Mesothelial cell of epicardium (in vitro differentiated cells): ENCODE measurements around the gene CLSTN2. TPM values are rescaled to one million over a fixed set of nuclear protein-coding genes. Genes with fewer than 3 reads are reported as not detected.
"Not testable (repeated sequence)": the region's sequence is repeated elsewhere in the genome, so short reads cannot be mapped to it uniquely, and the experiment has no call there.

ENCODE experiments used
- DNase-seq, 2 experiments: peaks; one replicate each; pipeline ENCODE4 v3.0.0; 2021; ENCODE audit warnings: low spot score in 2 of 2; ENCODE audit not compliant: unreplicated experiment in 2 of 2
- H3K27ac Mint-ChIP-seq: 2 replicates; pipeline ENCODE4 v1.8.0; 2021; ENCODE audit warnings: mixed read lengths
- H3K27me3 Mint-ChIP-seq: 2 replicates; pipeline ENCODE4 v1.8.0; 2021; ENCODE audit warnings: low read depth, mixed read lengths
- H3K36me3 Mint-ChIP-seq: 2 replicates; pipeline ENCODE4 v1.8.0; 2021; ENCODE audit warnings: mixed read lengths
- H3K4me1 Mint-ChIP-seq: 2 replicates; pipeline ENCODE4 v1.8.0; 2021; ENCODE audit warnings: mixed read lengths
- H3K4me3 Mint-ChIP-seq: 2 replicates; pipeline ENCODE4 v1.8.0; 2021; ENCODE audit warnings: mild to moderate bottlenecking, moderate library complexity, mixed read lengths
- H3K9me3 Mint-ChIP-seq: 2 replicates; pipeline ENCODE4 v1.8.0; 2021; ENCODE audit warnings: mixed read lengths
- total RNA-seq: library from RNA; stranded (reverse); gene quantifications from 3 replicates; pipeline ENCODE4 v1.2.1, GENCODE V29; 2021
- TF ChIP-seq, protein P1 (sequence below): fragments of 200-600 bp; sonication (generic); IDR thresholded peaks from one replicate; pipeline ENCODE4 v1.5.0; 2021; ENCODE audit warnings: antibody characterized with exemption; ENCODE audit not compliant: unreplicated experiment

Gene CLSTN2
- total RNA-seq, 1 donor from 2014 or later, result 18.2 TPM

DNA sequence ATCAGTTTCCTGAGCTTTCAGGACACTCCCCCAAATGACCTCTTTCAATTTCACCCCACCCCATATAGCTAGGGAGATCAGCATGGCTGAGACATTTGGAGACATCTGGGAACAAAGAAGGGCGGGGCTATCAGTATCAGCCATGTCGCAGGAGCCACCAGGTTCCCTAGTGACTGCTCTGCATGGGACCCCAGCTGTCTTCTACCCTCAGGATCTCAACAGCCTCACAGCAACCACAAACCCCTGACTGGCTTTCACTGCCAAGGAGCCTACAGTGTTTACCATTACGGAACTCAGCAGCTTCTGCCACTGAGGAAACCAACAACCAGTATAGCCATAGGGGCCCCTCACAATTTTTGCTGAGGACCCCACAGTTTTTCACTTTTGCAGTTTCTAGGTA, 473.3 kb downstream of the CLSTN2 start:
- Mint-ChIP-seq H3K27me3 (no peaks in the 10 kb centered on the region), H3K36me3 (peaks cover 6% of the 10 kb centered on the region), H3K9me3 (peaks cover 32% of the 10 kb centered on the region), H3K4me1 (peaks cover 9% of the 10 kb centered on the region), H3K4me3 (no peak overlapping the region), H3K27ac (no peak overlapping the region)
- TF ChIP-seq, protein P1, sequence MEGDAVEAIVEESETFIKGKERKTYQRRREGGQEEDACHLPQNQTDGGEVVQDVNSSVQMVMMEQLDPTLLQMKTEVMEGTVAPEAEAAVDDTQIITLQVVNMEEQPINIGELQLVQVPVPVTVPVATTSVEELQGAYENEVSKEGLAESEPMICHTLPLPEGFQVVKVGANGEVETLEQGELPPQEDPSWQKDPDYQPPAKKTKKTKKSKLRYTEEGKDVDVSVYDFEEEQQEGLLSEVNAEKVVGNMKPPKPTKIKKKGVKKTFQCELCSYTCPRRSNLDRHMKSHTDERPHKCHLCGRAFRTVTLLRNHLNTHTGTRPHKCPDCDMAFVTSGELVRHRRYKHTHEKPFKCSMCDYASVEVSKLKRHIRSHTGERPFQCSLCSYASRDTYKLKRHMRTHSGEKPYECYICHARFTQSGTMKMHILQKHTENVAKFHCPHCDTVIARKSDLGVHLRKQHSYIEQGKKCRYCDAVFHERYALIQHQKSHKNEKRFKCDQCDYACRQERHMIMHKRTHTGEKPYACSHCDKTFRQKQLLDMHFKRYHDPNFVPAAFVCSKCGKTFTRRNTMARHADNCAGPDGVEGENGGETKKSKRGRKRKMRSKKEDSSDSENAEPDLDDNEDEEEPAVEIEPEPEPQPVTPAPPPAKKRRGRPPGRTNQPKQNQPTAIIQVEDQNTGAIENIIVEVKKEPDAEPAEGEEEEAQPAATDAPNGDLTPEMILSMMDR, result no peak
- DNase-seq, result no peak

DNA sequence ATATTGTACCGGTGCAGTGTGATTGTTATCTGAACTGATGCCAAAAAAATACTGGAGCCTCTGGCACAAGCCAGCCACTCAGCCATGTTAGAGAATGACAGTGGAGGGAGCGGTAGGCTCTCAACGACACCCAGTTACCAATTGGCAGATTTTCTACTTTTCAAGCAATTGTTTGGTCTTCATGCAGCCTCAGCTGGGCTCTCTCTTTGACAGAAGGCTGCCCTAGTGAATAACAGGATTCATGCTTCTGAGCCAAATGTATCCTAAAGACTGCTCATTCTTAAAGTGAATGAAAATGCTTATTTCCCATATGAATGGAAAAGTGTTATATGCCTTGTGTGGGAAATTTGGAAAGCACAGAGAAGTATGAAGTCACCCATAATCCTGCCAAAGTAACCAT, 481.7 kb downstream of the CLSTN2 start:
- H3K9me3 Mint-ChIP-seq, result peaks cover 30% of the 10 kb centered on the region
- no peak overlapping the region for H3K4me3 Mint-ChIP-seq
- H3K4me1 Mint-ChIP-seq, result peaks cover 13% of the 10 kb centered on the region
- H3K27me3 Mint-ChIP-seq, result no peaks in the 10 kb centered on the region
- no peak for DNase-seq
- H3K36me3 Mint-ChIP-seq, result no peaks in the 10 kb centered on the region
- TF ChIP-seq, protein P1, result no peak
- H3K27ac Mint-ChIP-seq, result no peak overlapping the region

DNA sequence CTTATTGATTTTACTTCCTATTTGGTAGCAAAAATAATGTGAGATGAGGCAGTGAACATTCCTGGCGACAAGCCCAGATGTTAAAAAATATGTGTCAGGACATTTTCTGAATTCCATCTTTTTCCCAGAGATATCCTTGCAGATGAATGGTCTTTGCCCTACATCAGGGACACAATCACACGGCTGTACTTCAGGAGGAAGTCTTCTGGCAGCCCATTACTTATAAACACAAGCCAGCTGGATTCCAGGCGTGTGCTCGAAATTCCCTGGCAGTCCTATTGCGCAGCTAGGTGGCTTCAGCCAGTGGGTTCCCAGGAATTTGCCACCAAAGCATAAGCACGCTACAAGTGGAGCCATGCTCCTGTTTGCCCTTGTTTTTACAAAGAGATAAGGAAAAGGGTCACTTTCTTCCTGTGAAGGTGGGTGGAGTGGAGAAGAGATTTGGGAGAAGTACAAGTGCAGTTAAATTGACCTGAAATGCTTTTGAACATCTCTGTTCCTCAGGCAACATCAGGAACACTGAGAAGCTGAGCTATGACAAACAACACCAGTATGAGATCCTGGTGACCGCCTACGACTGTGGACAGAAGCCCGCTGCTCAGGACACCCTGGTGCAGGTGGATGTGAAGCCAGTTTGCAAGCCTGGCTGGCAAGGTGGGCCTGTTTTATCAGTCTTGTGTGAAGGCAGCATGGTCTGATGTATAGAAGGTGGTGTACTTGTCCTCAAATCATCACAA, 485.8 kb downstream of the CLSTN2 start:
- Mint-ChIP-seq H3K27ac (peak overlapping the region; percentile 62), H3K27me3 (no peaks in the 10 kb centered on the region), H3K9me3 (peaks cover 2% of the 10 kb centered on the region), H3K36me3 (no peaks in the 10 kb centered on the region), H3K4me1 (peaks cover 49% of the 10 kb centered on the region), H3K4me3 (no peak overlapping the region)
- DNase-seq, result no peak
- TF ChIP-seq, protein P1, result no peak

DNA sequence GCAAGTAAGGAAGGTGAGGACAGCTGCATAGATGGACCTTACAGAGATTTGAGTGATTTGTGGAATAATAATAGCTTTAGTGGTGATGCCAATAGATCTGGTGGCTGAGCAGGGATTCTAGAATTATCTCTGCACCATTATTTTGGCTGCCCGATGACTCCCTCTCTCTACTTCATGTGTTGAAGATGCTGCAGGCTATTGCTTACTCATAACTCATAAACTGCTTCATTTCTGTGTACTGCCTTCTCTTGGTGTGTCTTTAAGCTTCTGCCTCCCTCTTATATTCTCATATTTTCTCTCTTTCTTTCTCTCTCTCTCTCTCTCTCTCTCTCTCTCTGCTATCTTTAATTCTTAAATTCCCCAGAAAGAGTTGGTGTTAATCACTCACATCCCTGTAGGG, 486.9 kb downstream of the CLSTN2 start:
- no peaks in the 10 kb centered on the region for H3K9me3 Mint-ChIP-seq
- no peak for DNase-seq
- no peaks in the 10 kb centered on the region for H3K36me3 Mint-ChIP-seq
- peaks cover 49% of the 10 kb centered on the region for H3K4me1 Mint-ChIP-seq
- TF ChIP-seq, protein P1, result no peak
- peak overlapping the region; percentile 22 for H3K27ac Mint-ChIP-seq
- H3K4me3 Mint-ChIP-seq, result no peak overlapping the region
- H3K27me3 Mint-ChIP-seq, result no peaks in the 10 kb centered on the region

DNA sequence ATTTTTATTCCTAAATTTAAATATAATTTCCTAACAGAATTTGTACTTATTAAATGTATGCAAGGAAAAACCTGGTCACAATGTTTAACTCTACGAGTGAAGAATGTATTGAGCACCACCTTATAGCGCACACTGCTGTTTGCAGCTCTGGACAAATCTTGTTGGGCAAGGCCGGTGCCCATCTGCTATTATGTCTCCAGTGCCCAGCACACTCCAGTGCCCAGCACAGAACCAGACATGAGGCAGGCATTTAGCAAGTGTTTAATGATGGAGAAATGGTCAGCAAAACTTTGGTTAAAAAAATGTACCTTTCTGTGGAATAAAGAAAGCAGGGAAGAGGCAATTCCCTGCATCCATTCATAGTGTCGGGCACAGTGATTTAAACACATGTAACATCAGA, 488.2 kb downstream of the CLSTN2 start:
- H3K4me1 Mint-ChIP-seq, result peaks cover 49% of the 10 kb centered on the region
- H3K9me3 Mint-ChIP-seq, result no peaks in the 10 kb centered on the region
- peak in 1 of 2 experiments; percentile 6 for DNase-seq
- no peaks in the 10 kb centered on the region for H3K27me3 Mint-ChIP-seq
- H3K27ac Mint-ChIP-seq, result peak overlapping the region; percentile 39
- no peaks in the 10 kb centered on the region for H3K36me3 Mint-ChIP-seq
- TF ChIP-seq, protein P1, result no peak
- H3K4me3 Mint-ChIP-seq, result no peak overlapping the region

DNA sequence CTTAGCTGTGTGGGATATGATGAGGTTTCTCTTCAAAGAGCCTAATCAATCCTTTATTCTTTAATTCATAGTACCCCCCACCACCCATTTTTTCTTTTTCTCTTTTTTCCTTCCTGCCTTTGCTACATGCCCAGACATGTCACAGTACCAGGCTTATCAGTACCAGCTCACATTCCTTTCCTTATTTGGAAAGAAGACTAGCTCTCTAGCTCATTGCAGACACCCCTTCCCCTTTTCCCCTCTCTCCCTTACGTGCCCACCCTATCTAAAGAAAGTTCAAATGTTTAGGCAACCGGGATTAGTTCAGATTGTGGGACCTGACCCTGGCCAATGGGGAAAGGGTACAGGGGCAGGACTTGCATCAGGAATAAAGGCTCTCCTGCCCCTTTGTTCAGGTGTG, 488.6 kb downstream of the CLSTN2 start:
- peak overlapping the region; percentile 39 for H3K27ac Mint-ChIP-seq
- not testable (repeated sequence) for H3K36me3 Mint-ChIP-seq, H3K4me3 Mint-ChIP-seq, DNase-seq, H3K27me3 Mint-ChIP-seq, H3K9me3 Mint-ChIP-seq
- peaks cover 49% of the 10 kb centered on the region for H3K4me1 Mint-ChIP-seq
